Endothelial cell of umbilical vein (primary cell): ENCODE data around the gene LDHAL6B. TPM values are rescaled to one million over a fixed set of nuclear protein-coding genes. Genes with fewer than 3 reads are reported as not detected.

Experiments
- BruUV-seq: library from RNA; stranded (reverse); fragments of 400-500 nt; replicated peaks from 2 replicates; lab custom pipeline; 2021; lab: Mats Ljungman, UMichigan
- CTCF ChIA-PET: fragments of 300-600, 350-600 bp; sonication (Branson Sonifier 250); formaldehyde crosslinking; loops from one replicate; lab custom pipeline; 2021; ENCODE audit warnings: antibody characterized with exemption, inconsistent platforms; lab: Charles Lee
- POLR2A ChIA-PET: fragments of 300-600, 350-600 bp; sonication (Branson Sonifier 250); formaldehyde crosslinking; loops from one replicate; lab custom pipeline; 2021; ENCODE audit warnings: antibody characterized with exemption, inconsistent platforms; lab: Charles Lee
- DNase-seq: peaks from one replicate; pipeline ENCODE4 v3.0.0-alpha.2; 2011; ENCODE audit warnings: low read depth, low spot score
- FAIRE-seq: peaks from 2 replicates; lab custom pipeline; 2011; peaks lifted over from hg19 to GRCh38; lab: Jason Lieb, UNC
- H2AFZ ChIP-seq: 2 replicates; pipeline ENCODE4 v1.6.0; 2012; ENCODE audit warnings: low read depth, low read length, control low read depth, inconsistent platforms
- H3K27ac ChIP-seq: 2 replicates; pipeline ENCODE4 v1.5.1; 2011; ENCODE audit warnings: low read depth, mild to moderate bottlenecking, control low read depth, low read length, moderate library complexity; ENCODE audit not compliant: insufficient read depth
- H3K27me3 ChIP-seq, 2 experiments: 2 replicates each; pipeline versions ENCODE4 v1.6.0 to v1.6.1; 2011; ENCODE audit warnings: low read length in 2 of 2, mixed read lengths in 1 of 2; ENCODE audit not compliant: control insufficient read depth in 2 of 2, insufficient read depth in 2 of 2
- H3K36me3 ChIP-seq, 2 experiments: 2 replicates in 1 of 2; 3 replicates in 1 of 2; pipeline ENCODE4 v1.5.1; 2011; ENCODE audit warnings: low read length in 2 of 2, mild to moderate bottlenecking in 1 of 2, moderate library complexity in 1 of 2; ENCODE audit not compliant: control insufficient read depth in 2 of 2, insufficient read depth in 2 of 2; ENCODE audit errors: extremely low read depth in 1 of 2
- H3K4me1 ChIP-seq: 3 replicates; pipeline ENCODE4 v1.5.1; 2011; ENCODE audit warnings: mild to moderate bottlenecking, low read length; ENCODE audit not compliant: control insufficient read depth, insufficient read depth; ENCODE audit errors: extremely low read depth
- H3K4me2 ChIP-seq: 2 replicates; pipeline ENCODE4 v1.6.1; 2011; ENCODE audit warnings: low read length, control low read depth, mixed read lengths; ENCODE audit not compliant: insufficient read depth
- H3K4me3 ChIP-seq, 3 experiments: fragments of 200-600 bp in 1 of 3; sonication (generic), shearing (Covaris generic) in 1 of 3; replicated peaks in 1 of 3; 2 replicates each; pipeline ENCODE4 v1.5.1; 2011 to 2016; ENCODE audit warnings: control low read depth in 3 of 3, low read length in 3 of 3, mild to moderate bottlenecking in 2 of 3, inconsistent platforms in 1 of 3, low read depth in 1 of 3, moderate library complexity in 1 of 3; ENCODE audit not compliant: insufficient read depth in 1 of 3
- H3K79me2 ChIP-seq: 2 replicates; pipeline ENCODE4 v1.6.0; 2012; ENCODE audit warnings: low read length, inconsistent platforms; ENCODE audit not compliant: control insufficient read depth, insufficient read depth
- H3K9ac ChIP-seq: replicated peaks from 2 replicates; pipeline ENCODE3; 2011; ENCODE audit warnings: low read length, control low read depth; ENCODE audit not compliant: insufficient read depth; ENCODE audit errors: extremely low read depth
- H3K9me1 ChIP-seq: replicated peaks from 3 replicates; pipeline ENCODE4 v1.6.0; 2011; ENCODE audit warnings: mild to moderate bottlenecking, low read length; ENCODE audit not compliant: control insufficient read depth, insufficient read depth; ENCODE audit errors: extremely low read depth
- H3K9me3 ChIP-seq: replicated peaks from 2 replicates; pipeline ENCODE4 v1.5.1; 2012; ENCODE audit warnings: low read length, inconsistent platforms; ENCODE audit not compliant: control insufficient read depth, insufficient read depth
- H4K20me1 ChIP-seq: replicated peaks from 2 replicates; pipeline ENCODE3; 2011; ENCODE audit warnings: mild to moderate bottlenecking, low read length; ENCODE audit not compliant: control insufficient read depth, insufficient read depth; ENCODE audit errors: extremely low read depth
- CTCF ChIP-seq, 2 donors: IDR thresholded peaks; 1 replicate in 1 of 2; 2 replicates in 1 of 2; pipeline ENCODE4 v1.5.1; 2011; ENCODE audit warnings: low read length in 2 of 2, mild to moderate bottlenecking in 2 of 2, moderate library complexity in 2 of 2, control low read depth in 1 of 2, inconsistent platforms in 1 of 2, low read depth in 1 of 2; ENCODE audit not compliant: insufficient read depth in 1 of 2; ENCODE audit errors: extremely low read depth in 1 of 2
- EZH2 ChIP-seq: IDR thresholded peaks from 2 replicates; pipeline ENCODE4 v1.6.1; 2012; ENCODE audit warnings: borderline replicate concordance, low read depth, mild to moderate bottlenecking, moderate library complexity, low read length, inconsistent platforms; ENCODE audit not compliant: severe bottlenecking
- FOS ChIP-seq: IDR thresholded peaks from 2 replicates; pipeline ENCODE4 v1.6.1; 2011; ENCODE audit warnings: mild to moderate bottlenecking, low read length, moderate library complexity, borderline replicate concordance; ENCODE audit not compliant: insufficient read depth
- GATA2 ChIP-seq: IDR thresholded peaks from 2 replicates; pipeline ENCODE4 v1.7.0; 2011; ENCODE audit warnings: low read depth, mild to moderate bottlenecking, moderate library complexity, mixed read lengths, low read length; ENCODE audit not compliant: insufficient read length, insufficient read depth
- JUN ChIP-seq: IDR thresholded peaks from 2 replicates; pipeline ENCODE4 v1.6.1; 2011; ENCODE audit warnings: borderline replicate concordance, low read depth; ENCODE audit not compliant: insufficient read length, insufficient read depth
- MAX ChIP-seq: IDR thresholded peaks from 2 replicates; pipeline ENCODE4 v1.6.1; 2011; ENCODE audit not compliant: insufficient read depth, insufficient read length
- MYC ChIP-seq: IDR thresholded peaks from one replicate; pipeline ENCODE4 v1.6.1; 2011; ENCODE audit warnings: mild to moderate bottlenecking, low read depth, low read length
- POLR2A ChIP-seq: IDR thresholded peaks from 2 replicates; pipeline ENCODE4 v1.6.1; 2012; ENCODE audit warnings: low read depth, mild to moderate bottlenecking, control low read depth, low read length
- POLR2AphosphoS5 ChIP-seq: IDR thresholded peaks from 2 replicates; pipeline ENCODE4 v1.6.1; 2012; ENCODE audit warnings: low read depth, mild to moderate bottlenecking, control low read depth, low read length, moderate library complexity; ENCODE audit not compliant: insufficient read depth
- dilution Hi-C: fragments of 300-500 bp; cut with MboI; formaldehyde crosslinking; loops from one replicate; pipeline ENCODE4 v1.15.0; 2019; ENCODE audit warnings: low sequenced_read_pairs; ENCODE audit not compliant: extremely low pct_ligation_motif_present
- intact Hi-C: fragments of 100-400 bp; cut with micrococcal nuclease; formaldehyde crosslinking; loops from one replicate; pipeline ENCODE4 v1.10.0; 2022
- polyA plus RNA-seq, 4 experiments: library from polyadenylated mRNA; depleted of rRNA in 3 of 4; stranded (reverse) in 3 of 4; unstranded in 1 of 4; fragments of >200 nt; gene quantifications; 2 replicates each; pipeline versions ENCODE4 v1.2.1 to v1.2.3, GENCODE V29; 2011 to 2012; ENCODE audit warnings: missing spikeins in 1 of 4
- total RNA-seq: library from RNA; stranded (reverse); gene quantifications from 2 replicates; pipeline ENCODE4 v1.2.3, GENCODE V29; 2021

Gene LDHAL6B
- total and polyA plus RNA-seq, 2 donors (not counting 3 experiments of a cell fraction or from before 2014, with no cell fraction given) = not detected

- ChIA-PET POLR2A (no interaction called here), CTCF (no interaction called here)
- Histone ChIP-seq H2AFZ (no peak overlapping the region), H3K4me1 (peaks cover 22% of the 10 kb centered on the region), H3K4me2 (no peak overlapping the region), H3K4me3 (no peak overlapping the region), H3K9ac (no peak overlapping the region), H3K36me3 (peaks cover 2 to 7% of the 10 kb centered on the region in 2 experiments), H3K9me3 (no peaks in the 10 kb centered on the region), H4K20me1 (no peaks in the 10 kb centered on the region), H3K27me3 (no peaks in the 10 kb centered on the region), H3K9me1 (no peaks in the 10 kb centered on the region), H3K79me2 (peaks cover 2% of the 10 kb centered on the region), H3K27ac (no peak overlapping the region)
- no peak for FAIRE-seq
- no peak for TF ChIP-seq MYC
- no peak for TF ChIP-seq POLR2A
- TF ChIP-seq EZH2 = no peak
- no peak for TF ChIP-seq CTCF (IDR thresholded peaks at IDR 0.05; ENCODE audit: extremely low read depth in 1 of 2, insufficient read depth in 1 of 2, low read depth in 1 of 2, low read length in 2 of 2)
- TF ChIP-seq POLR2AphosphoS5 = no peak
- TF ChIP-seq FOS = no peak
- no peak for TF ChIP-seq MAX
- TF ChIP-seq GATA2 = no peak
- TF ChIP-seq JUN = no peak
- BruUV-seq = no TSS peak
- intact Hi-C loops = no loop called here
- dilution Hi-C loops = no loop called here
- DNase-seq = no peak
Measured at GRCh38 chr15:59230531-59231055, 23.9 kb downstream of the LDHAL6B start.
